Measurements from ENCODE around the gene ACE.

- TF ChIP-seq CTCF (conservative IDR thresholded peaks at IDR 0.05; ENCODE audit: low read depth in 2 of 2) (no peak), REST (IDR thresholded peaks at IDR 0.05; ENCODE audit: unreplicated experiment) (no peak), EZH2phosphoT487 (IDR thresholded peaks at IDR 0.05; ENCODE audit: unreplicated experiment) (no peak), CREB1 (CRISPR knock-in tag; IDR thresholded peaks at IDR 0.05; ENCODE audit: low read depth) (no peak), EZH2 (IDR thresholded peaks at IDR 0.05; ENCODE audit: low read depth, unreplicated experiment) (no peak), NANOG (IDR thresholded peaks at IDR 0.05; ENCODE audit: borderline replicate concordance) (no peak)
Measured at GRCh38 chr17:63460018-63460417, 16.8 kb upstream of the ACE start.
